ENCODE data around the gene FADD.

FADD gene

GRCh38 chr11:70202920-70203750 lies at the start of gene FADD:
Gene FADD, plus strand, starts transcription at chr11:70203296. Its CDS starts 164 bp downstream, at chr11:70203460.
- DNase-seq: peak; percentile 88

GRCh38 chr11:70155386-70155785 lies 47.7 kb upstream of the FADD start:
- DNase-seq: no peak

- no peak for DNase-seq
These were observed 46.6 kb upstream of the FADD start for GRCh38 chr11:70156291-70157037.

- DNase-seq: no peak
These were observed 44.9 kb upstream of the FADD start for GRCh38 chr11:70158201-70158600.

- no peak for DNase-seq
These were observed 44.2 kb upstream of the FADD start for GRCh38 chr11:70158757-70159389.

- peak; percentile 92 for DNase-seq
These were observed 43.2 kb upstream of the FADD start for GRCh38 chr11:70159627-70160570.

- no peak for DNase-seq
These were observed 42.0 kb upstream of the FADD start for GRCh38 chr11:70161043-70161625.

GRCh38 chr11:70164705-70165104 lies 38.4 kb upstream of the FADD start:
- DNase-seq: no peak

GRCh38 chr11:70167120-70167519 lies 36.0 kb upstream of the FADD start:
- no peak for DNase-seq

- DNase-seq: no peak
These were observed 35.2 kb upstream of the FADD start for GRCh38 chr11:70167723-70168404.

- DNase-seq: no peak
These were observed 34.7 kb upstream of the FADD start for GRCh38 chr11:70168405-70168754.

- DNase-seq: no peak
These were observed 34.0 kb upstream of the FADD start for GRCh38 chr11:70169127-70169526.

- no peak for DNase-seq
These were observed 33.5 kb upstream of the FADD start for GRCh38 chr11:70169632-70170031.

- DNase-seq: no peak
These were observed 32.4 kb upstream of the FADD start for GRCh38 chr11:70170596-70171210.

- DNase-seq: no peak
These were observed 30.1 kb upstream of the FADD start for GRCh38 chr11:70173018-70173417.

GRCh38 chr11:70174547-70175235 lies 28.4 kb upstream of the FADD start:
- DNase-seq: no peak

- no peak for DNase-seq
These were observed 27.8 kb upstream of the FADD start for GRCh38 chr11:70175236-70175698.

- peak; percentile 98 for DNase-seq
These were observed 26.0 kb upstream of the FADD start for GRCh38 chr11:70176940-70177689.

- no peak for DNase-seq
These were observed 22.2 kb upstream of the FADD start for GRCh38 chr11:70180906-70181305.

GRCh38 chr11:70182266-70182665 lies 20.8 kb upstream of the FADD start:
- no peak for DNase-seq
